ENCODE results near the gene IRX2. TPM values are rescaled to one million over a fixed set of nuclear protein-coding genes. Genes with fewer than 3 reads are reported as not detected.

IRX2 gene
- total and polyA plus RNA-seq, 2 of the 8 experiments (the other 6 are each of a cell fraction or from before 2014, with no cell fraction given): 23.4 to 40.4 TPM

- TF ChIP-seq E2F6 (IDR thresholded peaks at IDR 0.05): no peak
- no peak for TF ChIP-seq NANOG (IDR thresholded peaks at IDR 0.05; ENCODE audit: insufficient read depth, low read depth, low read length, poor library complexity, severe bottlenecking)
- no peak for TF ChIP-seq RFX5 (IDR thresholded peaks at IDR 0.05; ENCODE audit: borderline replicate concordance, low read depth, low read length)
- TF ChIP-seq RXRA (IDR thresholded peaks at IDR 0.05; ENCODE audit: insufficient read depth, low read depth, low read length): no peak
- TF ChIP-seq SP1 (IDR thresholded peaks at IDR 0.05; ENCODE audit: low read depth, low read length): no peak
- TF ChIP-seq KDM1A (IDR thresholded peaks at IDR 0.05; ENCODE audit: borderline replicate concordance, low read length): no peak
Observed at GRCh38 chr5:2722901-2723300, 28.6 kb downstream of the IRX2 start (continued).
